HepG2 (cell line): Measurements from ENCODE around the gene CYP20A1. TPM values are rescaled to one million over a fixed set of nuclear protein-coding genes. Genes with fewer than 3 reads are reported as not detected.

ENCODE experiments used
- DRAP1 ChIP-seq: IDR thresholded peaks from 2 replicates; pipeline ENCODE4 v1.6.1; 2016; ENCODE audit warnings: missing genetic modification reagents, missing compliant biosample characterization
- ETV5 ChIP-seq: IDR thresholded peaks from 2 replicates; pipeline ENCODE4 v1.6.1; 2018; ENCODE audit warnings: missing biosample characterization, missing genetic modification reagents, inconsistent platforms, borderline replicate concordance
- KAT8 ChIP-seq: IDR thresholded peaks from 2 replicates; pipeline ENCODE4 v1.6.1; 2016; ENCODE audit warnings: missing genetic modification reagents, missing compliant biosample characterization
- PAWR ChIP-seq: sonication (generic); formaldehyde crosslinking; IDR thresholded peaks from 2 replicates; pipeline ENCODE4 v1.4.0; 2020; ENCODE audit warnings: missing genetic modification reagents, mild to moderate bottlenecking, borderline replicate concordance
- PITX1 ChIP-seq: sonication (generic); formaldehyde crosslinking; IDR thresholded peaks from 2 replicates; pipeline ENCODE4 v1.5.1; 2020; ENCODE audit warnings: mild to moderate bottlenecking, missing genetic modification reagents
- SMAD1 ChIP-seq: sonication (generic); formaldehyde crosslinking; IDR thresholded peaks from 2 replicates; pipeline ENCODE4 v1.4.0; 2020; ENCODE audit warnings: missing genetic modification reagents, low read depth, mild to moderate bottlenecking, borderline replicate concordance
- SNRNP70 ChIP-seq: fragments of 200-400 bp; formaldehyde crosslinking; IDR thresholded peaks from 2 replicates; pipeline ENCODE4 v1.6.1; 2017; ENCODE audit warnings: mild to moderate bottlenecking, low read depth, low read length, moderate library complexity
- SP4 ChIP-seq: sonication (generic); formaldehyde crosslinking; IDR thresholded peaks from 2 replicates; pipeline ENCODE4 v1.8.1; 2023; ENCODE audit warnings: mild to moderate bottlenecking, missing genetic modification reagents
- TCF7 ChIP-seq: sonication (generic); IDR thresholded peaks from 2 replicates; pipeline ENCODE4 v1.6.1; 2016; ENCODE audit warnings: antibody characterized with exemption, low read depth
- YY1 ChIP-seq: IDR thresholded peaks from 2 replicates; pipeline ENCODE4 v1.6.1; 2011; ENCODE audit warnings: low read length, low read depth, moderate library complexity, mild to moderate bottlenecking; ENCODE audit not compliant: insufficient read depth, insufficient replicate concordance
- ZFP36L1 ChIP-seq: sonication (generic); formaldehyde crosslinking; IDR thresholded peaks from 2 replicates; pipeline ENCODE4 v1.8.0; 2022; ENCODE audit warnings: mild to moderate bottlenecking, missing genetic modification reagents, moderate library complexity
- ZFX ChIP-seq: sonication (generic); formaldehyde crosslinking; IDR thresholded peaks from 2 replicates; pipeline ENCODE4 v1.4.0; 2020; ENCODE audit warnings: mild to moderate bottlenecking, low read depth, missing genetic modification reagents, moderate library complexity
- ZNF138 ChIP-seq: sonication (generic); formaldehyde crosslinking; IDR thresholded peaks from 2 replicates; pipeline ENCODE4 v1.5.0; 2020; ENCODE audit warnings: mild to moderate bottlenecking, low read depth, missing genetic modification reagents
- ZNF331 ChIP-seq: sonication (generic); formaldehyde crosslinking; IDR thresholded peaks from 2 replicates; pipeline ENCODE4 v1.4.0; 2020; ENCODE audit warnings: missing genetic modification reagents
- ZNF670 ChIP-seq: sonication (generic); formaldehyde crosslinking; IDR thresholded peaks from 2 replicates; pipeline ENCODE4 v1.8.0; 2022; ENCODE audit warnings: mild to moderate bottlenecking, missing genetic modification reagents, borderline replicate concordance
- ZNF678 ChIP-seq: sonication (generic); formaldehyde crosslinking; IDR thresholded peaks from 2 replicates; pipeline ENCODE4 v1.4.0; 2020; ENCODE audit warnings: mild to moderate bottlenecking, missing genetic modification reagents
- ZSCAN31 ChIP-seq: sonication (generic); formaldehyde crosslinking; IDR thresholded peaks from 2 replicates; pipeline ENCODE4 v1.5.0; 2020; ENCODE audit warnings: low read depth, mild to moderate bottlenecking, missing genetic modification reagents
- ZSCAN9 ChIP-seq: IDR thresholded peaks from 2 replicates; pipeline ENCODE4 v1.6.1; 2016; ENCODE audit warnings: borderline replicate concordance
- polyA plus RNA-seq, 8 experiments: library from polyadenylated mRNA; depleted of rRNA in 3 of 8; stranded (reverse) in 7 of 8; unstranded in 1 of 8; fragments of >200 nt; fragmentation: Illumina TruSeq in 4 of 8; extraction: Trizol in 4 of 8; gene quantifications; 2 replicates each; pipeline versions ENCODE4 v1.2.1 to v1.2.3, GENCODE V29; 2011 to 2016; ENCODE audit warnings: low read depth in 4 of 8, missing spikeins in 1 of 8, mixed read lengths in 1 of 8; ENCODE audit not compliant: insufficient read depth in 1 of 8
- total RNA-seq, 5 experiments: library from RNA; depleted of rRNA; stranded (reverse); fragments of >200 nt; fragmentation: Illumina TruSeq; extraction: Trizol; gene quantifications; 2 replicates each; pipeline ENCODE4 v1.2.3, GENCODE V29; 2016; ENCODE audit warnings: low read depth in 1 of 5
- TF ChIP-seq, protein P1 (sequence below): IDR thresholded peaks from 2 replicates; pipeline ENCODE4 v1.6.1; 2016; ENCODE audit warnings: low read depth, borderline replicate concordance
- TF ChIP-seq, protein P2 (sequence below): sonication (generic); formaldehyde crosslinking; IDR thresholded peaks from 2 replicates; pipeline ENCODE4 v1.4.0; 2020; ENCODE audit warnings: missing genetic modification reagents
- TF ChIP-seq, protein P3 (sequence below): sonication (generic); formaldehyde crosslinking; IDR thresholded peaks from 2 replicates; pipeline ENCODE4 v1.4.0; 2020; ENCODE audit warnings: missing genetic modification reagents, borderline replicate concordance

The CYP20A1 gene
- total and polyA plus RNA-seq, 2 of the 13 experiments (the other 11 are each of a cell fraction or from before 2014, with no cell fraction given) = 9.6 to 35.3 TPM

- peak; percentile 97 for TF ChIP-seq KAT8 (CRISPR knock-in tag)
- peak; percentile 87 for TF ChIP-seq YY1
- TF ChIP-seq PAWR (CRISPR knock-in tag) = no peak
- TF ChIP-seq SNRNP70 = no peak
- TF ChIP-seq SP4 (CRISPR knock-in tag) = peak; percentile 98
- peak; percentile 73; the same call in 1 of the 2 replicates for TF ChIP-seq SMAD1 (CRISPR knock-in tag)
- TF ChIP-seq ZNF678 (CRISPR knock-in tag) = peak; percentile 51; the same call in 1 of the 2 replicates
- TF ChIP-seq ZNF331 (CRISPR knock-in tag) = peak; percentile 87
- peak; percentile 100 for TF ChIP-seq ZFX (CRISPR knock-in tag)
- TF ChIP-seq, protein P1, sequence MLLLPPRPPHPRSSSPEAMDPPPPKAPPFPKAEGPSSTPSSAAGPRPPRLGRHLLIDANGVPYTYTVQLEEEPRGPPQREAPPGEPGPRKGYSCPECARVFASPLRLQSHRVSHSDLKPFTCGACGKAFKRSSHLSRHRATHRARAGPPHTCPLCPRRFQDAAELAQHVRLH = peak; percentile 81
- peak; percentile 86 for TF ChIP-seq ZFP36L1
- 0 out of 2 replicates have a peak, but pooled peaks have one; percentile 19 for TF ChIP-seq ZNF138
- peak; percentile 89; the same call in 1 of the 2 replicates for TF ChIP-seq ZSCAN31 (CRISPR knock-in tag)
- no peak for TF ChIP-seq TCF7
- TF ChIP-seq, protein P2, sequence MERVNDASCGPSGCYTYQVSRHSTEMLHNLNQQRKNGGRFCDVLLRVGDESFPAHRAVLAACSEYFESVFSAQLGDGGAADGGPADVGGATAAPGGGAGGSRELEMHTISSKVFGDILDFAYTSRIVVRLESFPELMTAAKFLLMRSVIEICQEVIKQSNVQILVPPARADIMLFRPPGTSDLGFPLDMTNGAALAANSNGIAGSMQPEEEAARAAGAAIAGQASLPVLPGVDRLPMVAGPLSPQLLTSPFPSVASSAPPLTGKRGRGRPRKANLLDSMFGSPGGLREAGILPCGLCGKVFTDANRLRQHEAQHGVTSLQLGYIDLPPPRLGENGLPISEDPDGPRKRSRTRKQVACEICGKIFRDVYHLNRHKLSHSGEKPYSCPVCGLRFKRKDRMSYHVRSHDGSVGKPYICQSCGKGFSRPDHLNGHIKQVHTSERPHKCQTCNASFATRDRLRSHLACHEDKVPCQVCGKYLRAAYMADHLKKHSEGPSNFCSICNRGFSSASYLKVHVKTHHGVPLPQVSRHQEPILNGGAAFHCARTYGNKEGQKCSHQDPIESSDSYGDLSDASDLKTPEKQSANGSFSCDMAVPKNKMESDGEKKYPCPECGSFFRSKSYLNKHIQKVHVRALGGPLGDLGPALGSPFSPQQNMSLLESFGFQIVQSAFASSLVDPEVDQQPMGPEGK (CRISPR knock-in tag) = peak; percentile 89
- TF ChIP-seq ZSCAN9 (CRISPR knock-in tag) = peak; percentile 96
- peak; percentile 80 for TF ChIP-seq PITX1
- peak; percentile 71 for TF ChIP-seq ETV5
- TF ChIP-seq DRAP1 (CRISPR knock-in tag) = peak; percentile 99
- TF ChIP-seq ZNF670 (CRISPR knock-in tag) = peak; percentile 44; the same call in 1 of the 2 replicates
- TF ChIP-seq, protein P3, sequence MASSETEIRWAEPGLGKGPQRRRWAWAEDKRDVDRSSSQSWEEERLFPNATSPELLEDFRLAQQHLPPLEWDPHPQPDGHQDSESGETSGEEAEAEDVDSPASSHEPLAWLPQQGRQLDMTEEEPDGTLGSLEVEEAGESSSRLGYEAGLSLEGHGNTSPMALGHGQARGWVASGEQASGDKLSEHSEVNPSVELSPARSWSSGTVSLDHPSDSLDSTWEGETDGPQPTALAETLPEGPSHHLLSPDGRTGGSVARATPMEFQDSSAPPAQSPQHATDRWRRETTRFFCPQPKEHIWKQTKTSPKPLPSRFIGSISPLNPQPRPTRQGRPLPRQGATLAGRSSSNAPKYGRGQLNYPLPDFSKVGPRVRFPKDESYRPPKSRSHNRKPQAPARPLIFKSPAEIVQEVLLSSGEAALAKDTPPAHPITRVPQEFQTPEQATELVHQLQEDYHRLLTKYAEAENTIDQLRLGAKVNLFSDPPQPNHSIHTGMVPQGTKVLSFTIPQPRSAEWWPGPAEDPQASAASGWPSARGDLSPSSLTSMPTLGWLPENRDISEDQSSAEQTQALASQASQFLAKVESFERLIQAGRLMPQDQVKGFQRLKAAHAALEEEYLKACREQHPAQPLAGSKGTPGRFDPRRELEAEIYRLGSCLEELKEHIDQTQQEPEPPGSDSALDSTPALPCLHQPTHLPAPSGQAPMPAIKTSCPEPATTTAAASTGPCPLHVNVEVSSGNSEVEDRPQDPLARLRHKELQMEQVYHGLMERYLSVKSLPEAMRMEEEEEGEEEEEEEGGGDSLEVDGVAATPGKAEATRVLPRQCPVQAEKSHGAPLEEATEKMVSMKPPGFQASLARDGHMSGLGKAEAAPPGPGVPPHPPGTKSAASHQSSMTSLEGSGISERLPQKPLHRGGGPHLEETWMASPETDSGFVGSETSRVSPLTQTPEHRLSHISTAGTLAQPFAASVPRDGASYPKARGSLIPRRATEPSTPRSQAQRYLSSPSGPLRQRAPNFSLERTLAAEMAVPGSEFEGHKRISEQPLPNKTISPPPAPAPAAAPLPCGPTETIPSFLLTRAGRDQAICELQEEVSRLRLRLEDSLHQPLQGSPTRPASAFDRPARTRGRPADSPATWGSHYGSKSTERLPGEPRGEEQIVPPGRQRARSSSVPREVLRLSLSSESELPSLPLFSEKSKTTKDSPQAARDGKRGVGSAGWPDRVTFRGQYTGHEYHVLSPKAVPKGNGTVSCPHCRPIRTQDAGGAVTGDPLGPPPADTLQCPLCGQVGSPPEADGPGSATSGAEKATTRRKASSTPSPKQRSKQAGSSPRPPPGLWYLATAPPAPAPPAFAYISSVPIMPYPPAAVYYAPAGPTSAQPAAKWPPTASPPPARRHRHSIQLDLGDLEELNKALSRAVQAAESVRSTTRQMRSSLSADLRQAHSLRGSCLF = peak; percentile 67; the same call in 1 of the 2 replicates
These were observed at the start of gene CYP20A1 (continued) for GRCh38 chr2:203238704-203239526.
